SU-DHL-6 (cell line): Measurements from ENCODE around the gene YEATS2.
A peak's percentile ranks its signal among the peaks of the same experiment; 100 is the strongest.

Source experiments
- H2AFZ ChIP-seq: fragments of 200-600 bp; sonication (generic); 2 replicates; pipeline ENCODE4 v1.6.1; 2014; ENCODE audit warnings: low read depth, mild to moderate bottlenecking, moderate library complexity, mixed read lengths, antibody characterized with exemption, low read length; ENCODE audit not compliant: severe bottlenecking
- H3F3A ChIP-seq: fragments of 200-600 bp; shearing (Covaris generic); 2 replicates; pipeline ENCODE4 v1.6.0; 2016; ENCODE audit warnings: antibody characterized with exemption, mild to moderate bottlenecking; ENCODE audit not compliant: insufficient read depth
- H3K27ac ChIP-seq: fragments of 200-600 bp; sonication (generic); 2 replicates; pipeline ENCODE4 v1.5.1; 2016; ENCODE audit warnings: low read depth, mild to moderate bottlenecking, low read length, moderate library complexity, mixed read lengths
- H3K27me3 ChIP-seq: fragments of 200-600 bp; sonication (generic), shearing (Covaris generic); 2 replicates; pipeline ENCODE4 v1.6.0; 2014; ENCODE audit warnings: mild to moderate bottlenecking, low read length
- H3K36me3 ChIP-seq: fragments of 200-600 bp; sonication (generic); 2 replicates; pipeline ENCODE4 v1.6.1; 2014; ENCODE audit warnings: mild to moderate bottlenecking, low read length, mixed read lengths
- H3K4me2 ChIP-seq: fragments of 300-600, 200-600 bp; shearing (Covaris generic), sonication (generic); 2 replicates; pipeline ENCODE4 v1.6.0; 2014; ENCODE audit warnings: low read length, low read depth, mild to moderate bottlenecking; ENCODE audit not compliant: poor library complexity, severe bottlenecking
- H3K4me3 ChIP-seq: fragments of 200-600 bp; sonication (generic); 2 replicates; pipeline ENCODE4 v1.5.1; 2014; ENCODE audit warnings: antibody characterized with exemption, low read length, mild to moderate bottlenecking, mixed read lengths; ENCODE audit not compliant: insufficient read depth, poor library complexity, severe bottlenecking
- H3K79me2 ChIP-seq: fragments of 200-600 bp; sonication (generic); 2 replicates; pipeline ENCODE4 v1.6.1; 2014; ENCODE audit warnings: mild to moderate bottlenecking, low read length, moderate library complexity; ENCODE audit not compliant: insufficient read depth
- H3K9ac ChIP-seq: fragments of 200-600 bp; sonication (generic); 2 replicates; pipeline ENCODE4 v1.7.0; 2014; ENCODE audit warnings: mild to moderate bottlenecking, low read length
- H3K9me2 ChIP-seq: fragments of 200-600 bp; sonication (generic); replicated peaks from 2 replicates; pipeline ENCODE4 v1.6.1; 2014; ENCODE audit warnings: low read length; ENCODE audit not compliant: insufficient read depth
- H3K9me3 ChIP-seq: fragments of 200-600 bp; sonication (generic); 2 replicates; pipeline ENCODE4 v1.6.1; 2014; ENCODE audit warnings: low read length, mixed read lengths; ENCODE audit not compliant: insufficient read depth
- H4K20me1 ChIP-seq: fragments of 200-600 bp; sonication (generic); 2 replicates; pipeline ENCODE4 v1.6.1; 2014; ENCODE audit warnings: low read depth, mild to moderate bottlenecking, antibody characterized with exemption, low read length, moderate library complexity, mixed read lengths
- CTCF ChIP-seq: fragments of 200-600 bp; sonication (generic); IDR thresholded peaks from one replicate; pipeline ENCODE4 v1.5.1; 2017; ENCODE audit warnings: antibody characterized with exemption, mild to moderate bottlenecking, low read length, moderate library complexity; ENCODE audit not compliant: insufficient read depth, poor library complexity, severe bottlenecking
- EZH2phosphoT487 ChIP-seq: fragments of 200-600 bp; sonication (generic), shearing (Covaris generic); conservative IDR thresholded peaks from 2 replicates; pipeline ENCODE4 v1.6.1; 2018; ENCODE audit warnings: mild to moderate bottlenecking, antibody characterized with exemption, low read length, moderate library complexity, mixed read lengths

The YEATS2 gene

GRCh38 chr3:183822631-183823030 is 125.0 kb downstream of the YEATS2 start:
- Histone ChIP-seq H3K27me3 (no peaks in the 10 kb centered on the region), H3K27ac (no peak overlapping the region), H3K4me2 (no peak overlapping the region), H3K4me3 (no peak overlapping the region), H4K20me1 (no peaks in the 10 kb centered on the region), H3K36me3 (no peaks in the 10 kb centered on the region), H3K9ac (no peak overlapping the region), H3K9me3 (no peaks in the 10 kb centered on the region), H3K9me2 (no peaks in the 10 kb centered on the region), H2AFZ (no peak overlapping the region), H3F3A (peaks cover 10% of the 10 kb centered on the region), H3K79me2 (no peaks in the 10 kb centered on the region)
- TF ChIP-seq CTCF (no peak), EZH2phosphoT487 (no peak)

- Histone ChIP-seq H3K79me2 (no peaks in the 10 kb centered on the region), H4K20me1 (no peaks in the 10 kb centered on the region), H3K9me2 (no peaks in the 10 kb centered on the region), H3K4me3 (no peak overlapping the region), H3K4me2 (peak overlapping the region; percentile 67), H3F3A (peaks cover 10% of the 10 kb centered on the region), H3K9ac (no peak overlapping the region), H3K36me3 (no peaks in the 10 kb centered on the region), H2AFZ (no peak overlapping the region), H3K27ac (no peak overlapping the region), H3K9me3 (no peaks in the 10 kb centered on the region), H3K27me3 (no peaks in the 10 kb centered on the region)
- TF ChIP-seq CTCF (no peak), EZH2phosphoT487 (no peak)
These were observed 126.4 kb downstream of the YEATS2 start for GRCh38 chr3:183823963-183824362.

- peaks cover 10% of the 10 kb centered on the region for H3F3A ChIP-seq
- H3K9me3 ChIP-seq, result no peaks in the 10 kb centered on the region
- no peaks in the 10 kb centered on the region for H3K9me2 ChIP-seq
- H3K79me2 ChIP-seq, result no peaks in the 10 kb centered on the region
- H3K36me3 ChIP-seq, result no peaks in the 10 kb centered on the region
- TF ChIP-seq EZH2phosphoT487 (no peak), CTCF (no peak)
- H4K20me1 ChIP-seq, result no peaks in the 10 kb centered on the region
- H3K4me3 ChIP-seq, result peak overlapping the region; percentile 59
- no peak overlapping the region for H3K27ac ChIP-seq
- peak overlapping the region; percentile 63 for H3K9ac ChIP-seq
- H3K27me3 ChIP-seq, result no peaks in the 10 kb centered on the region
- peak overlapping the region; percentile 67 for H3K4me2 ChIP-seq
- peak overlapping the region; percentile 84 for H2AFZ ChIP-seq
These were observed 127.3 kb downstream of the YEATS2 start for GRCh38 chr3:183824761-183825455.
